GM23338 (cell line): ENCODE measurements around the gene IL12B. TPM values are rescaled to one million over a fixed set of nuclear protein-coding genes. Genes with fewer than 3 reads are reported as not detected.

Experiments used
- ATAC-seq: fragments of 200-7000 bp; cut with Tn5 transposase; 3 replicates; pipeline ENCODE4 v1.9.1; 2020
- DNase-seq: peaks from one replicate; pipeline ENCODE4 v3.0.0-alpha.2; 2015; ENCODE audit warnings: low spot score
- H2AFZ ChIP-seq: fragments of 200-600 bp; sonication (generic); 2 replicates; pipeline ENCODE4 v1.8.0; 2016; ENCODE audit warnings: antibody characterized with exemption, mild to moderate bottlenecking, moderate library complexity
- H3F3A ChIP-seq: fragments of 200-600 bp; sonication (generic); replicated peaks from 2 replicates; pipeline ENCODE4 v1.8.0; 2017; ENCODE audit warnings: antibody characterized with exemption, mixed run types, low read depth
- H3K27ac ChIP-seq: fragments of 200-600 bp; sonication (generic); 2 replicates; pipeline ENCODE4 v1.6.1; 2016; ENCODE audit warnings: low read depth
- H3K27me3 ChIP-seq: fragments of 200-600 bp; sonication (generic); 2 replicates; pipeline ENCODE4 v1.8.0; 2016; ENCODE audit warnings: mild to moderate bottlenecking, mixed run types, moderate library complexity; ENCODE audit not compliant: insufficient read depth
- H3K36me3 ChIP-seq: fragments of 200-600 bp; sonication (generic); 2 replicates; pipeline ENCODE4 v1.8.0; 2016; ENCODE audit warnings: mild to moderate bottlenecking; ENCODE audit not compliant: insufficient read depth
- H3K4me1 ChIP-seq: fragments of 200-600 bp; sonication (generic); 2 replicates; pipeline ENCODE4 v1.8.0; 2016; ENCODE audit warnings: mild to moderate bottlenecking, moderate library complexity; ENCODE audit not compliant: insufficient read depth
- H3K4me2 ChIP-seq: fragments of 200-600 bp; sonication (generic); 2 replicates; pipeline ENCODE4 v1.7.1; 2017; ENCODE audit warnings: mixed run types
- H3K4me3 ChIP-seq: fragments of 200-600 bp; sonication (generic); 2 replicates; pipeline ENCODE4 v1.6.1; 2016; ENCODE audit warnings: mixed run types
- H3K79me2 ChIP-seq: fragments of 200-600 bp; sonication (generic); replicated peaks from 2 replicates; pipeline ENCODE4 v1.8.0; 2017; ENCODE audit warnings: mild to moderate bottlenecking; ENCODE audit not compliant: insufficient read depth
- H3K9me2 ChIP-seq: fragments of 200-600 bp; sonication (generic); 2 replicates; pipeline ENCODE4 v1.8.0; 2017; ENCODE audit not compliant: insufficient read depth
- H4K20me1 ChIP-seq: fragments of 200-600 bp; sonication (generic); replicated peaks from 2 replicates; pipeline ENCODE4 v1.8.0; 2017; ENCODE audit warnings: mild to moderate bottlenecking; ENCODE audit not compliant: insufficient read depth
- H3K27ac Mint-ChIP-seq: 2 replicates; pipeline ENCODE4 v1.8.0; 2020; ENCODE audit warnings: inconsistent platforms, mild to moderate bottlenecking, moderate library complexity, mixed read lengths
- H3K27me3 Mint-ChIP-seq: 3 replicates; pipeline ENCODE4 v1.8.0; 2022; ENCODE audit warnings: low read depth, mild to moderate bottlenecking, moderate library complexity, mixed read lengths, inconsistent platforms; ENCODE audit not compliant: insufficient read depth, poor library complexity
- H3K36me3 Mint-ChIP-seq: 3 replicates; pipeline ENCODE4 v1.8.0; 2021; ENCODE audit warnings: low read depth, mild to moderate bottlenecking, inconsistent platforms, moderate library complexity, mixed read lengths
- H3K4me1 Mint-ChIP-seq: 3 replicates; pipeline ENCODE4 v1.8.0; 2020; ENCODE audit warnings: mild to moderate bottlenecking, inconsistent platforms, mixed read lengths
- H3K4me3 Mint-ChIP-seq: 3 replicates; pipeline ENCODE4 v1.8.0; 2021; ENCODE audit warnings: moderate library complexity, mild to moderate bottlenecking, inconsistent platforms, mixed read lengths
- H3K9me3 Mint-ChIP-seq: 3 replicates; pipeline ENCODE4 v1.8.0; 2020; ENCODE audit warnings: moderate library complexity, mild to moderate bottlenecking, inconsistent platforms, mixed read lengths
- CREB1 ChIP-seq: fragments of 250-450 bp; sonication (Bioruptor Pico); IDR thresholded peaks from 2 replicates; pipeline ENCODE4 v1.5.0; 2020; ENCODE audit warnings: low read depth, mild to moderate bottlenecking, moderate library complexity
- CTCF ChIP-seq, 2 experiments: fragments of 200-600 bp in 1 of 2; sonication (generic) in 1 of 2; conservative IDR thresholded peaks; 2 replicates each; pipeline versions ENCODE4 v1.5.1 to v1.6.1; 2016 to 2017; ENCODE audit warnings: antibody characterized with exemption in 2 of 2, low read depth in 2 of 2, mild to moderate bottlenecking in 2 of 2, moderate library complexity in 1 of 2
- EZH2 ChIP-seq: fragments of 200-600 bp; sonication (generic); IDR thresholded peaks from one replicate; pipeline ENCODE4 v1.8.0; 2017; ENCODE audit warnings: antibody characterized with exemption, mild to moderate bottlenecking, low read depth; ENCODE audit not compliant: unreplicated experiment
- EZH2phosphoT487 ChIP-seq: fragments of 200-600 bp; sonication (generic); IDR thresholded peaks from one replicate; pipeline ENCODE4 v1.8.1; 2018; ENCODE audit warnings: antibody characterized with exemption; ENCODE audit not compliant: unreplicated experiment
- JUNB ChIP-seq: IDR thresholded peaks from one replicate; pipeline ENCODE4 v1.6.1; 2016; ENCODE audit warnings: antibody characterized with exemption; ENCODE audit not compliant: unreplicated experiment
- NANOG ChIP-seq: IDR thresholded peaks from 2 replicates; pipeline ENCODE4 v1.6.1; 2016; ENCODE audit warnings: antibody characterized with exemption, borderline replicate concordance
- POLR2AphosphoS5 ChIP-seq: IDR thresholded peaks from 2 replicates; pipeline ENCODE4 v1.6.1; 2016; ENCODE audit warnings: antibody characterized with exemption, low read depth
- REST ChIP-seq: IDR thresholded peaks from one replicate; pipeline ENCODE4 v1.6.1; 2018; ENCODE audit warnings: antibody characterized with exemption; ENCODE audit not compliant: unreplicated experiment
- STAT1 ChIP-seq: IDR thresholded peaks from one replicate; pipeline ENCODE4 v1.6.1; 2016; ENCODE audit warnings: antibody characterized with exemption; ENCODE audit not compliant: unreplicated experiment
- ZNF114 ChIP-seq: fragments of 250-450 bp; sonication (Bioruptor Pico); IDR thresholded peaks from 2 replicates; pipeline ENCODE4 v1.5.0; 2020; ENCODE audit warnings: mild to moderate bottlenecking, moderate library complexity
- ZNF331 ChIP-seq: fragments of 250-450 bp; sonication (Bioruptor Pico); IDR thresholded peaks from 2 replicates; pipeline ENCODE4 v1.5.0; 2020; ENCODE audit warnings: low read depth, mild to moderate bottlenecking, moderate library complexity
- polyA plus RNA-seq: library from polyadenylated mRNA; unstranded; fragments of >200 nt; fragmentation: Nextera tagmentation; extraction: Ambion mirVana; gene quantifications from 2 replicates; pipeline ENCODE4 v1.2.1, GENCODE V29; 2016
- total RNA-seq: library from RNA; depleted of rRNA; stranded (reverse); fragments of >200 nt; shearing (Covaris generic); gene quantifications from 2 replicates; pipeline ENCODE4 v1.2.3, GENCODE V29; 2014
- TF ChIP-seq, protein P1 (sequence below): fragments of 250-450 bp; sonication (Bioruptor Pico); IDR thresholded peaks from 2 replicates; pipeline ENCODE4 v1.5.0; 2020; ENCODE audit warnings: mild to moderate bottlenecking, moderate library complexity
- TF ChIP-seq, protein P2 (sequence below): IDR thresholded peaks from 2 replicates; pipeline ENCODE4 v1.6.1; 2016; ENCODE audit warnings: antibody characterized with exemption

Gene IL12B
- total and polyA plus RNA-seq, 2 experiments from 2014 or later: not detected

- H4K20me1 ChIP-seq: no peaks in the 10 kb centered on the region; the same call in 1 of the 2 replicates
- no peaks in the 10 kb centered on the region for H3K9me3 Mint-ChIP-seq
- H3K27me3 ChIP-seq: no peaks in the 10 kb centered on the region
- peaks cover 4% of the 10 kb centered on the region for H3K4me1 ChIP-seq
- no peak overlapping the region for H3K4me3 Mint-ChIP-seq
- no peaks in the 10 kb centered on the region for H3F3A ChIP-seq
- no peak for ATAC-seq
- TF ChIP-seq REST: no peak
- TF ChIP-seq ZNF331 (CRISPR knock-in tag): no peak
- TF ChIP-seq EZH2phosphoT487: no peak
- no peak for TF ChIP-seq ZNF114
- no peak for TF ChIP-seq JUNB
- TF ChIP-seq, protein P1, sequence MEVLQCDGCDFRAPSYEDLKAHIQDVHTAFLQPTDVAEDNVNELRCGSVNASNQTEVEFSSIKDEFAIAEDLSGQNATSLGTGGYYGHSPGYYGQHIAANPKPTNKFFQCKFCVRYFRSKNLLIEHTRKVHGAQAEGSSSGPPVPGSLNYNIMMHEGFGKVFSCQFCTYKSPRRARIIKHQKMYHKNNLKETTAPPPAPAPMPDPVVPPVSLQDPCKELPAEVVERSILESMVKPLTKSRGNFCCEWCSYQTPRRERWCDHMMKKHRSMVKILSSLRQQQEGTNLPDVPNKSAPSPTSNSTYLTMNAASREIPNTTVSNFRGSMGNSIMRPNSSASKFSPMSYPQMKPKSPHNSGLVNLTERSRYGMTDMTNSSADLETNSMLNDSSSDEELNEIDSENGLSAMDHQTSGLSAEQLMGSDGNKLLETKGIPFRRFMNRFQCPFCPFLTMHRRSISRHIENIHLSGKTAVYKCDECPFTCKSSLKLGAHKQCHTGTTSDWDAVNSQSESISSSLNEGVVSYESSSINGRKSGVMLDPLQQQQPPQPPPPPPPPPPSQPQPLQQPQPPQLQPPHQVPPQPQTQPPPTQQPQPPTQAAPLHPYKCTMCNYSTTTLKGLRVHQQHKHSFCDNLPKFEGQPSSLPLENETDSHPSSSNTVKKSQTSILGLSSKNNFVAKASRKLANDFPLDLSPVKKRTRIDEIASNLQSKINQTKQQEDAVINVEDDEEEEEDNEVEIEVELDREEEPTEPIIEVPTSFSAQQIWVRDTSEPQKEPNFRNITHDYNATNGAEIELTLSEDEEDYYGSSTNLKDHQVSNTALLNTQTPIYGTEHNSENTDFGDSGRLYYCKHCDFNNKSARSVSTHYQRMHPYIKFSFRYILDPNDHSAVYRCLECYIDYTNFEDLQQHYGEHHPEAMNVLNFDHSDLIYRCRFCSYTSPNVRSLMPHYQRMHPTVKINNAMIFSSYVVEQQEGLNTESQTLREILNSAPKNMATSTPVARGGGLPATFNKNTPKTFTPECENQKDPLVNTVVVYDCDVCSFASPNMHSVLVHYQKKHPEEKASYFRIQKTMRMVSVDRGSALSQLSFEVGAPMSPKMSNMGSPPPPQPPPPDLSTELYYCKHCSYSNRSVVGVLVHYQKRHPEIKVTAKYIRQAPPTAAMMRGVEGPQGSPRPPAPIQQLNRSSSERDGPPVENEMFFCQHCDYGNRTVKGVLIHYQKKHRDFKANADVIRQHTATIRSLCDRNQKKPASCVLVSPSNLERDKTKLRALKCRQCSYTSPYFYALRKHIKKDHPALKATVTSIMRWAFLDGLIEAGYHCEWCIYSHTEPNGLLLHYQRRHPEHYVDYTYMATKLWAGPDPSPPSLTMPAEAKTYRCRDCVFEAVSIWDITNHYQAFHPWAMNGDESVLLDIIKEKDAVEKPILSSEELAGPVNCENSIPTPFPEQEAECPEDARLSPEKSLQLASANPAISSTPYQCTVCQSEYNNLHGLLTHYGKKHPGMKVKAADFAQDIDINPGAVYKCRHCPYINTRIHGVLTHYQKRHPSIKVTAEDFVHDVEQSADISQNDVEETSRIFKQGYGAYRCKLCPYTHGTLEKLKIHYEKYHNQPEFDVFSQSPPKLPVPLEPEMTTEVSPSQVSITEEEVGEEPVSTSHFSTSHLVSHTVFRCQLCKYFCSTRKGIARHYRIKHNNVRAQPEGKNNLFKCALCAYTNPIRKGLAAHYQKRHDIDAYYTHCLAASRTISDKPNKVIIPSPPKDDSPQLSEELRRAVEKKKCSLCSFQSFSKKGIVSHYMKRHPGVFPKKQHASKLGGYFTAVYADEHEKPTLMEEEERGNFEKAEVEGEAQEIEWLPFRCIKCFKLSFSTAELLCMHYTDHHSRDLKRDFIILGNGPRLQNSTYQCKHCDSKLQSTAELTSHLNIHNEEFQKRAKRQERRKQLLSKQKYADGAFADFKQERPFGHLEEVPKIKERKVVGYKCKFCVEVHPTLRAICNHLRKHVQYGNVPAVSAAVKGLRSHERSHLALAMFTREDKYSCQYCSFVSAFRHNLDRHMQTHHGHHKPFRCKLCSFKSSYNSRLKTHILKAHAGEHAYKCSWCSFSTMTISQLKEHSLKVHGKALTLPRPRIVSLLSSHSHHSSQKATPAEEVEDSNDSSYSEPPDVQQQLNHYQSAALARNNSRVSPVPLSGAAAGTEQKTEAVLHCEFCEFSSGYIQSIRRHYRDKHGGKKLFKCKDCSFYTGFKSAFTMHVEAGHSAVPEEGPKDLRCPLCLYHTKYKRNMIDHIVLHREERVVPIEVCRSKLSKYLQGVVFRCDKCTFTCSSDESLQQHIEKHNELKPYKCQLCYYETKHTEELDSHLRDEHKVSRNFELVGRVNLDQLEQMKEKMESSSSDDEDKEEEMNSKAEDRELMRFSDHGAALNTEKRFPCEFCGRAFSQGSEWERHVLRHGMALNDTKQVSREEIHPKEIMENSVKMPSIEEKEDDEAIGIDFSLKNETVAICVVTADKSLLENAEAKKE (CRISPR knock-in tag): no peak
- TF ChIP-seq CREB1 (CRISPR knock-in tag): no peak
- TF ChIP-seq EZH2: no peak
- TF ChIP-seq, protein P2, sequence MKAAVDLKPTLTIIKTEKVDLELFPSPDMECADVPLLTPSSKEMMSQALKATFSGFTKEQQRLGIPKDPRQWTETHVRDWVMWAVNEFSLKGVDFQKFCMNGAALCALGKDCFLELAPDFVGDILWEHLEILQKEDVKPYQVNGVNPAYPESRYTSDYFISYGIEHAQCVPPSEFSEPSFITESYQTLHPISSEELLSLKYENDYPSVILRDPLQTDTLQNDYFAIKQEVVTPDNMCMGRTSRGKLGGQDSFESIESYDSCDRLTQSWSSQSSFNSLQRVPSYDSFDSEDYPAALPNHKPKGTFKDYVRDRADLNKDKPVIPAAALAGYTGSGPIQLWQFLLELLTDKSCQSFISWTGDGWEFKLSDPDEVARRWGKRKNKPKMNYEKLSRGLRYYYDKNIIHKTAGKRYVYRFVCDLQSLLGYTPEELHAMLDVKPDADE: no peak
- no peak for TF ChIP-seq CTCF (conservative IDR thresholded peaks at IDR 0.05; ENCODE audit: low read depth in 2 of 2)
- TF ChIP-seq STAT1: no peak
- TF ChIP-seq NANOG: no peak
- TF ChIP-seq POLR2AphosphoS5: no peak
- H3K4me2 ChIP-seq: no peak overlapping the region
- H3K27ac Mint-ChIP-seq: no peak overlapping the region
- no peaks in the 10 kb centered on the region for H3K36me3 ChIP-seq
- DNase-seq: no peak
- H3K36me3 Mint-ChIP-seq: no peaks in the 10 kb centered on the region
- H2AFZ ChIP-seq: no peak overlapping the region
- H3K27me3 Mint-ChIP-seq: peaks cover 6% of the 10 kb centered on the region
- H3K79me2 ChIP-seq: no peaks in the 10 kb centered on the region
- H3K4me1 Mint-ChIP-seq: peaks cover 10% of the 10 kb centered on the region
- H3K4me3 ChIP-seq: no peak overlapping the region
- no peak overlapping the region for H3K27ac ChIP-seq
- H3K9me2 ChIP-seq: no peaks in the 10 kb centered on the region
Observed at GRCh38 chr5:159332800-159333544, 2.7 kb upstream of the IL12B start.
